H9 (cell line): ENCODE data around the gene CCNT2. TPM values are rescaled to one million over a fixed set of nuclear protein-coding genes. Genes with fewer than 3 reads are reported as not detected.

Source experiments
- DNase-seq: peaks from one replicate; pipeline ENCODE4 v3.0.0-alpha.2; 2017
- H2AFZ ChIP-seq: one replicate; pipeline ENCODE4 v1.6.1; 2013; ENCODE audit warnings: mild to moderate bottlenecking, low read length, control low read depth, moderate library complexity
- H2AK5ac ChIP-seq: 2 replicates; pipeline ENCODE4 v1.6.1; 2013; ENCODE audit warnings: low read length, control low read depth, mixed read lengths; ENCODE audit not compliant: insufficient read length
- H2BK120ac ChIP-seq: one replicate; pipeline ENCODE4 v1.6.1; 2013; ENCODE audit warnings: low read depth, mild to moderate bottlenecking, low read length, control low read depth, inconsistent platforms; ENCODE audit not compliant: poor library complexity, severe bottlenecking
- H2BK12ac ChIP-seq: 2 replicates; pipeline ENCODE4 v1.6.1; 2013; ENCODE audit warnings: low read length, control low read depth, mixed read lengths, low read depth; ENCODE audit not compliant: insufficient read length
- H2BK15ac ChIP-seq: 2 replicates; pipeline ENCODE4 v1.6.1; 2013; ENCODE audit warnings: low read depth, low read length, control low read depth
- H2BK20ac ChIP-seq: one replicate; pipeline ENCODE4 v1.6.1; 2013; ENCODE audit warnings: low read depth, mild to moderate bottlenecking, low read length, control low read depth, inconsistent platforms; ENCODE audit not compliant: poor library complexity, severe bottlenecking
- H2BK5ac ChIP-seq: 2 replicates; pipeline ENCODE4 v1.6.1; 2013; ENCODE audit warnings: low read length, control low read depth, mixed read lengths; ENCODE audit not compliant: insufficient read length
- H3K14ac ChIP-seq: 2 replicates; pipeline ENCODE4 v1.6.1; 2013; ENCODE audit warnings: low read length, control low read depth; ENCODE audit not compliant: insufficient read depth
- H3K18ac ChIP-seq: 2 replicates; pipeline ENCODE4 v1.6.1; 2013; ENCODE audit warnings: low read depth, mild to moderate bottlenecking, mixed read lengths, low read length, control low read depth; ENCODE audit not compliant: insufficient read length
- H3K23ac ChIP-seq: 2 replicates; pipeline ENCODE4 v1.6.1; 2013; ENCODE audit warnings: low read length, control low read depth, mixed read lengths, low read depth; ENCODE audit not compliant: insufficient read length
- H3K23me2 ChIP-seq: 2 replicates; pipeline ENCODE4 v1.6.1; 2013; ENCODE audit warnings: low read depth, mild to moderate bottlenecking, mixed read lengths, low read length, control low read depth; ENCODE audit not compliant: insufficient read length, poor library complexity, severe bottlenecking
- H3K27ac ChIP-seq: 2 replicates; pipeline ENCODE4 v1.5.1; 2013; ENCODE audit warnings: low read length, control low read depth, mixed read lengths, low read depth; ENCODE audit not compliant: insufficient read length
- H3K27me3 ChIP-seq: 2 replicates; pipeline ENCODE4 v1.6.1; 2013; ENCODE audit warnings: low read length, control low read depth, inconsistent platforms; ENCODE audit not compliant: insufficient read depth
- H3K4ac ChIP-seq: 2 replicates; pipeline ENCODE4 v1.6.1; 2013; ENCODE audit warnings: low read depth, mild to moderate bottlenecking, control low read depth, inconsistent platforms, low read length, moderate library complexity
- H3K4me1 ChIP-seq: 2 replicates; pipeline ENCODE4 v1.6.1; 2013; ENCODE audit warnings: low read length, control low read depth, inconsistent platforms; ENCODE audit not compliant: insufficient read depth
- H3K4me2 ChIP-seq: 2 replicates; pipeline ENCODE4 v1.6.1; 2013; ENCODE audit warnings: low read length, control low read depth, mixed read lengths; ENCODE audit not compliant: insufficient read length, insufficient read depth
- H3K56ac ChIP-seq: 2 replicates; pipeline ENCODE4 v1.6.1; 2013; ENCODE audit warnings: low read depth, mild to moderate bottlenecking, mixed read lengths, low read length, control low read depth; ENCODE audit not compliant: insufficient read length
- H3K79me1 ChIP-seq: 2 replicates; pipeline ENCODE4 v1.6.1; 2013; ENCODE audit warnings: low read depth, mild to moderate bottlenecking, moderate library complexity, low read length, control low read depth, inconsistent platforms; ENCODE audit not compliant: insufficient read depth, poor library complexity, severe bottlenecking
- H3K79me2 ChIP-seq: 2 replicates; pipeline ENCODE4 v1.6.1; 2013; ENCODE audit warnings: low read length, control low read depth, inconsistent platforms; ENCODE audit not compliant: insufficient read depth
- H3K9ac ChIP-seq: 2 replicates; pipeline ENCODE4 v1.6.1; 2013; ENCODE audit warnings: low read length, control low read depth, mixed read lengths; ENCODE audit not compliant: insufficient read length; ENCODE audit errors: extremely low read depth
- H3K9me3 ChIP-seq: one replicate; pipeline ENCODE4 v1.6.1; 2013; ENCODE audit warnings: low read depth, low read length, inconsistent platforms; ENCODE audit not compliant: control insufficient read depth
- H3T11ph ChIP-seq: one replicate; pipeline ENCODE4 v1.6.1; 2013; ENCODE audit warnings: mild to moderate bottlenecking, low read length, control low read depth, inconsistent platforms
- H4K20me1 ChIP-seq: one replicate; pipeline ENCODE4 v1.6.1; 2013; ENCODE audit not compliant: control insufficient read depth, insufficient read length, insufficient read depth
- H4K5ac ChIP-seq: 2 replicates; pipeline ENCODE4 v1.6.1; 2013; ENCODE audit warnings: low read depth, mild to moderate bottlenecking, mixed read lengths, low read length, control low read depth; ENCODE audit not compliant: insufficient read length
- H4K8ac ChIP-seq: replicated peaks from 2 replicates; pipeline ENCODE4 v1.6.1; 2013; ENCODE audit warnings: low read length, control low read depth, mixed read lengths, low read depth; ENCODE audit not compliant: insufficient read length
- H4K91ac ChIP-seq: 2 replicates; pipeline ENCODE4 v1.6.1; 2013; ENCODE audit warnings: low read depth, mild to moderate bottlenecking, moderate library complexity, mixed read lengths, low read length, control low read depth; ENCODE audit not compliant: insufficient read length
- H3K27ac Mint-ChIP-seq, 3 experiments: 2 replicates in 2 of 3; 3 replicates in 1 of 3; pipeline ENCODE4 v1.8.0; 2020 to 2021; ENCODE audit warnings: mixed read lengths in 3 of 3, mild to moderate bottlenecking in 1 of 3, moderate library complexity in 1 of 3
- H3K27me3 Mint-ChIP-seq: 2 replicates; pipeline ENCODE4 v1.8.0; 2021; ENCODE audit warnings: low read depth, mild to moderate bottlenecking, moderate library complexity, mixed read lengths
- H3K36me3 Mint-ChIP-seq, 3 experiments: 2 replicates in 2 of 3; 3 replicates in 1 of 3; pipeline ENCODE4 v1.8.0; 2020 to 2021; ENCODE audit warnings: low read depth in 3 of 3, mixed read lengths in 3 of 3; ENCODE audit not compliant: insufficient read depth in 1 of 3
- H3K4me1 Mint-ChIP-seq, 2 experiments: 2 replicates each; pipeline ENCODE4 v1.8.0; 2020; ENCODE audit warnings: mixed read lengths in 2 of 2
- H3K4me3 Mint-ChIP-seq, 2 experiments: 2 replicates in 1 of 2; 3 replicates in 1 of 2; pipeline ENCODE4 v1.8.0; 2020 to 2021; ENCODE audit warnings: mild to moderate bottlenecking in 2 of 2, mixed read lengths in 2 of 2, moderate library complexity in 1 of 2
- H3K9me3 Mint-ChIP-seq, 2 experiments: 2 replicates in 1 of 2; 3 replicates in 1 of 2; pipeline ENCODE4 v1.8.0; 2020; ENCODE audit warnings: mild to moderate bottlenecking in 2 of 2, mixed read lengths in 2 of 2, moderate library complexity in 1 of 2
- WGBS: extraction: QIAGEN DNeasy Blood & Tissue Kit; methylation state at CpG from one replicate; pipeline ENCODE4 v1.1.7; 2013; ENCODE audit warnings: missing lambda C conversion rate, low lambda C conversion rate, mixed read lengths; ENCODE audit not compliant: insufficient read length; ENCODE audit errors: extremely low coverage; 5-methylcytosine and 5-hydroxymethylcytosine counted together
- total RNA-seq: library from RNA; stranded (reverse); gene quantifications from 2 replicates; pipeline ENCODE4 v1.2.1, GENCODE V29; 2021
- TF ChIP-seq, protein P1 (sequence below): fragments of 200-600 bp; sonication (generic); conservative IDR thresholded peaks from 3 replicates; pipeline ENCODE4 v1.8.0; 2021; ENCODE audit warnings: antibody characterized with exemption, mild to moderate bottlenecking

The CCNT2 gene
- total RNA-seq, 1 experiment from 2014 or later: 42.0 TPM

GRCh38 chr2:134924912-134925311, 6.3 kb downstream of the CCNT2 start:
- Histone ChIP-seq H2BK120ac (no peak overlapping the region), H3K9ac (no peak overlapping the region), H2AK5ac (no peak overlapping the region), H3K14ac (no peak overlapping the region), H4K20me1 (no peaks in the 10 kb centered on the region), H3T11ph (no peak overlapping the region), H4K5ac (no peak overlapping the region), H2BK5ac (no peak overlapping the region), H3K4me2 (no peak overlapping the region), H3K9me3 (no peaks in the 10 kb centered on the region), H3K27me3 (no peaks in the 10 kb centered on the region), H3K79me2 (peaks cover 62% of the 10 kb centered on the region; the same call in 1 of the 2 replicates), H3K56ac (no peak overlapping the region), H3K18ac (no peak overlapping the region), H2BK12ac (no peak overlapping the region), H2AFZ (no peak overlapping the region), H4K8ac (no peak overlapping the region), H3K4me1 (peaks cover 3% of the 10 kb centered on the region; the same call in 1 of the 2 replicates), H2BK15ac (no peak overlapping the region), H3K4ac (no peak overlapping the region), H3K23ac (no peak overlapping the region), H3K27ac (no peak overlapping the region), H3K23me2 (peaks cover under 1% of the 10 kb centered on the region), H4K91ac (no peak overlapping the region), H3K79me1 (peaks cover 4% of the 10 kb centered on the region), H2BK20ac (no peak overlapping the region)
- Mint-ChIP-seq H3K27ac (0 out of 7 replicates have a peak overlapping the region, but pooled peaks of 1 of the 3 experiments have one; percentile 6), H3K4me1 (peaks cover 28 to 41% of the 10 kb centered on the region in 2 experiments), H3K36me3 (peaks cover 0 to 20% (median 18%) of the 10 kb centered on the region in 3 experiments; a peak in 6 of 7 replicates), H3K4me3 (no peak overlapping the region), H3K27me3 (no peaks in the 10 kb centered on the region), H3K9me3 (no peaks in the 10 kb centered on the region)
- no CpG with 5 or more reads among the region's 1 CpG for WGBS
- TF ChIP-seq, protein P1, sequence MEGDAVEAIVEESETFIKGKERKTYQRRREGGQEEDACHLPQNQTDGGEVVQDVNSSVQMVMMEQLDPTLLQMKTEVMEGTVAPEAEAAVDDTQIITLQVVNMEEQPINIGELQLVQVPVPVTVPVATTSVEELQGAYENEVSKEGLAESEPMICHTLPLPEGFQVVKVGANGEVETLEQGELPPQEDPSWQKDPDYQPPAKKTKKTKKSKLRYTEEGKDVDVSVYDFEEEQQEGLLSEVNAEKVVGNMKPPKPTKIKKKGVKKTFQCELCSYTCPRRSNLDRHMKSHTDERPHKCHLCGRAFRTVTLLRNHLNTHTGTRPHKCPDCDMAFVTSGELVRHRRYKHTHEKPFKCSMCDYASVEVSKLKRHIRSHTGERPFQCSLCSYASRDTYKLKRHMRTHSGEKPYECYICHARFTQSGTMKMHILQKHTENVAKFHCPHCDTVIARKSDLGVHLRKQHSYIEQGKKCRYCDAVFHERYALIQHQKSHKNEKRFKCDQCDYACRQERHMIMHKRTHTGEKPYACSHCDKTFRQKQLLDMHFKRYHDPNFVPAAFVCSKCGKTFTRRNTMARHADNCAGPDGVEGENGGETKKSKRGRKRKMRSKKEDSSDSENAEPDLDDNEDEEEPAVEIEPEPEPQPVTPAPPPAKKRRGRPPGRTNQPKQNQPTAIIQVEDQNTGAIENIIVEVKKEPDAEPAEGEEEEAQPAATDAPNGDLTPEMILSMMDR: no peak
- no peak for DNase-seq
